Suprapubic skin (tissue), 3 donors: ENCODE results near the gene CALY.

Experiments used
- POLR2AphosphoS5 ChIP-seq, 3 donors: sonication (generic); formaldehyde crosslinking; IDR thresholded peaks; one replicate each; pipeline ENCODE4 v1.6.1; 2017; ENCODE audit warnings: antibody characterized with exemption in 3 of 3
- TF ChIP-seq, protein P1 (sequence below), 2 donors: fragments of 200-600 bp in 1 of 2; fragments of 450-650 bp in 1 of 2; sonication (generic) in 1 of 2; IDR thresholded peaks; one replicate each; pipeline ENCODE4 v1.5.1; 2016 to 2019; ENCODE audit warnings: antibody characterized with exemption in 2 of 2, mild to moderate bottlenecking in 1 of 2, moderate library complexity in 1 of 2

DNA sequence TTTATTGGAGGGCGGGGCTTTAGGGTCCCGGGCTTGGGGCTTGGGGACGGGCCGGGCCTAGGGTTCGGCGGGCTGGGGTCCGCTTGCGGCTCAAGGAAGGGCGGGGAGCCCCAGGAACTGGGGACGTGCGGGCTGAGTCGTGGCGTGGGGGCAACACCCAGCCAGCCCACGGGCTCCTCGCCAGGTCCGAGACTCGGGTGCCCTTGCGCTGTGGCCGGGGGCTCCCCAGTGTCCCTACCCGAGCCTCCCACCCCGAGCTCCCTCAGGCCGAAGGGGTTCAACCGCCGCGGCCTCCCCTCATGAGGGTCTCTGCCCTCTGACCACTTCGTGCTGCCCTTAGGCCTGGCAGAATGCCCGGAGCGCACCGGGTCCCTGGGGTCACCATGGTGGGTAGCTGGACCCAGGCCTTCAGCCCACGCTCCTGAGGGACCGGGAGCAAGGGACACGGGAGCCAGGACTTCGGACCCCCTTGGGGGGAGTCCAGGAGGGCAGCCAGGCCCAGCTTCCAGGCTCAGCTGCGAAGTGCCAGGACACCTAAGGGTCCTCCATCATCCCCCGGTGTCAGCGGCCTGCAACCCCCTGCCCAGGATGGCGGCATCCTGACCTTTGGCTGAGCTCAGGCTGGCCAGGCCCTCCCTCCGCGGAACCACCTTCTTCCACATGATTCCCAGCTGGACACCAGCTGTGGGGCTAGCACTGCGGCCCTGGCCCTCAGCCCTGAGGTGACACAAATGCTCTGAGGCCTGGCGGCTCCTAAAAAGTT is 21.6 kb upstream of the CALY start:
- no peak for TF ChIP-seq POLR2AphosphoS5 (IDR thresholded peaks at IDR 0.05)
- TF ChIP-seq, protein P1, sequence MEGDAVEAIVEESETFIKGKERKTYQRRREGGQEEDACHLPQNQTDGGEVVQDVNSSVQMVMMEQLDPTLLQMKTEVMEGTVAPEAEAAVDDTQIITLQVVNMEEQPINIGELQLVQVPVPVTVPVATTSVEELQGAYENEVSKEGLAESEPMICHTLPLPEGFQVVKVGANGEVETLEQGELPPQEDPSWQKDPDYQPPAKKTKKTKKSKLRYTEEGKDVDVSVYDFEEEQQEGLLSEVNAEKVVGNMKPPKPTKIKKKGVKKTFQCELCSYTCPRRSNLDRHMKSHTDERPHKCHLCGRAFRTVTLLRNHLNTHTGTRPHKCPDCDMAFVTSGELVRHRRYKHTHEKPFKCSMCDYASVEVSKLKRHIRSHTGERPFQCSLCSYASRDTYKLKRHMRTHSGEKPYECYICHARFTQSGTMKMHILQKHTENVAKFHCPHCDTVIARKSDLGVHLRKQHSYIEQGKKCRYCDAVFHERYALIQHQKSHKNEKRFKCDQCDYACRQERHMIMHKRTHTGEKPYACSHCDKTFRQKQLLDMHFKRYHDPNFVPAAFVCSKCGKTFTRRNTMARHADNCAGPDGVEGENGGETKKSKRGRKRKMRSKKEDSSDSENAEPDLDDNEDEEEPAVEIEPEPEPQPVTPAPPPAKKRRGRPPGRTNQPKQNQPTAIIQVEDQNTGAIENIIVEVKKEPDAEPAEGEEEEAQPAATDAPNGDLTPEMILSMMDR (IDR thresholded peaks at IDR 0.05): no peak
